T-helper 2 cell treated with Interferon-gamma antibody and Interleukin-4, amounts not matched to agents 100 ng/mL and 5 ng/mL, for 36 hours (primary cell): Measurements from ENCODE around the gene MAST1. TPM values are rescaled to one million over a fixed set of nuclear protein-coding genes. Genes with fewer than 3 reads are reported as not detected.

Source experiments
- intact Hi-C: fragments of 100-400 bp; cut with micrococcal nuclease; formaldehyde crosslinking; loops from one replicate; pipeline ENCODE4 v1.15.1; 2023
- total RNA-seq: library from RNA; stranded (reverse); gene quantifications from 2 replicates; pipeline ENCODE4 v1.2.3, GENCODE V29; 2022

Gene MAST1
- total RNA-seq, 1 donor from 2014 or later: 1.0 TPM

- intact Hi-C loops: no loop called here
Measured at GRCh38 chr19:12838886-12839756, 806 bp downstream of the MAST1 start.

GRCh38 chr19:12840091-12841079 lies 2.1 kb downstream of the MAST1 start:
- intact Hi-C loops: no loop called here

GRCh38 chr19:12841094-12841493 lies 2.8 kb downstream of the MAST1 start:
- intact Hi-C loops: no loop called here

- intact Hi-C loops: no loop called here
Measured at GRCh38 chr19:12842511-12842910, 4.2 kb downstream of the MAST1 start.

- intact Hi-C loops: no loop called here
Measured at GRCh38 chr19:12843328-12843727, 5.0 kb downstream of the MAST1 start.

GRCh38 chr19:12843999-12844732 lies 5.9 kb downstream of the MAST1 start:
- intact Hi-C loops: no loop called here

- intact Hi-C loops: loop anchor here (1.0 to 5.0 kb wide), 3 partner anchors 80 to 170 kb away; no protein-coding TSS in a partner anchor
Measured at GRCh38 chr19:12846613-12847012, 8.3 kb downstream of the MAST1 start.

GRCh38 chr19:12847159-12848139 lies 9.1 kb downstream of the MAST1 start:
- intact Hi-C loops: loop anchor here (1.0 to 5.0 kb wide), 3 partner anchors 81 to 171 kb away; no protein-coding TSS in a partner anchor

GRCh38 chr19:12856653-12857052 lies 18.3 kb downstream of the MAST1 start:
- intact Hi-C loops: no loop called here

GRCh38 chr19:12858041-12858928 lies 20.0 kb downstream of the MAST1 start:
- intact Hi-C loops: no loop called here

GRCh38 chr19:12859546-12859945 lies 21.2 kb downstream of the MAST1 start:
- intact Hi-C loops: no loop called here

GRCh38 chr19:12864143-12864542 lies 25.8 kb downstream of the MAST1 start:
- intact Hi-C loops: no loop called here

GRCh38 chr19:12864721-12865715 lies 26.7 kb downstream of the MAST1 start:
- intact Hi-C loops: no loop called here

GRCh38 chr19:12865746-12866415 lies 27.6 kb downstream of the MAST1 start:
- intact Hi-C loops: no loop called here

GRCh38 chr19:12866416-12867119 lies 28.3 kb downstream of the MAST1 start:
- intact Hi-C loops: no loop called here
